ENCODE measurements around the gene CCNF.
A peak's percentile ranks its signal among the peaks of the same experiment; 100 is the strongest.

The CCNF gene

GRCh38 chr16:2500430-2500917 is 71.2 kb downstream of the CCNF start:
- no peak for DNase-seq (ENCODE audit: low read depth in 1 of 2, low spot score in 1 of 2)
- Histone ChIP-seq H3K27ac (replicated peaks) (no peak overlapping the region), H3K4me3 (replicated peaks; ENCODE audit: insufficient read depth, low read length) (no peak overlapping the region), H3K27me3 (ENCODE audit: insufficient read depth, poor library complexity, severe bottlenecking) (no peaks in the 10 kb centered on the region)
- TF ChIP-seq POLR2AphosphoS5 (IDR thresholded peaks at IDR 0.05; ENCODE audit: low read depth): no peak
- TF ChIP-seq SPI1 (IDR thresholded peaks at IDR 0.05; ENCODE audit: borderline replicate concordance, low read depth): no peak
- TF ChIP-seq REST (IDR thresholded peaks at IDR 0.05; ENCODE audit: insufficient replicate concordance, low read depth): no peak
- no peak for TF ChIP-seq CTCF (IDR thresholded peaks at IDR 0.05; ENCODE audit: insufficient read depth, low read length)
- no peak for TF ChIP-seq GABPA (IDR thresholded peaks at IDR 0.05; ENCODE audit: low read depth)

- peak; percentile 96 for TF ChIP-seq CTCF (IDR thresholded peaks at IDR 0.05; ENCODE audit: insufficient read depth, low read length)
- no peak for TF ChIP-seq GABPA (IDR thresholded peaks at IDR 0.05; ENCODE audit: low read depth)
- Histone ChIP-seq H3K4me3 (replicated peaks; ENCODE audit: insufficient read depth, low read length) (no peak overlapping the region), H3K27me3 (ENCODE audit: insufficient read depth, poor library complexity, severe bottlenecking) (no peaks in the 10 kb centered on the region), H3K27ac (replicated peaks) (no peak overlapping the region)
- DNase-seq (ENCODE audit: low read depth in 1 of 2, low spot score in 1 of 2): peak in 1 of 2 experiments; percentile 72
These were observed 71.9 kb downstream of the CCNF start for GRCh38 chr16:2500918-2501750.

GRCh38 chr16:2501946-2502895 is 73.0 kb downstream of the CCNF start:
- H3K27ac ChIP-seq (replicated peaks): no peak overlapping the region
- H3K27me3 ChIP-seq (ENCODE audit: insufficient read depth, poor library complexity, severe bottlenecking): no peaks in the 10 kb centered on the region
- no peak for DNase-seq (ENCODE audit: low read depth in 1 of 2, low spot score in 1 of 2)
- no peak overlapping the region for H3K4me3 ChIP-seq (replicated peaks; ENCODE audit: insufficient read depth, low read length)
- no peak for TF ChIP-seq CTCF (IDR thresholded peaks at IDR 0.05; ENCODE audit: insufficient read depth, low read length)
- TF ChIP-seq POLR2AphosphoS5 (IDR thresholded peaks at IDR 0.05; ENCODE audit: low read depth): no peak
- TF ChIP-seq GABPA (IDR thresholded peaks at IDR 0.05; ENCODE audit: low read depth): no peak
- TF ChIP-seq SPI1 (IDR thresholded peaks at IDR 0.05; ENCODE audit: borderline replicate concordance, low read depth): no peak
- no peak for TF ChIP-seq REST (IDR thresholded peaks at IDR 0.05; ENCODE audit: insufficient replicate concordance, low read depth)
